GM23338 (cell line): Measurements from ENCODE around the gene PRDX3. TPM values are rescaled to one million over a fixed set of nuclear protein-coding genes. Genes with fewer than 3 reads are reported as not detected.

Experiments used
- ATAC-seq: fragments of 200-7000 bp; cut with Tn5 transposase; 3 replicates; pipeline ENCODE4 v1.9.1; 2020
- DNase-seq: peaks from one replicate; pipeline ENCODE4 v3.0.0-alpha.2; 2015; ENCODE audit warnings: low spot score
- H2AFZ ChIP-seq: fragments of 200-600 bp; sonication (generic); 2 replicates; pipeline ENCODE4 v1.8.0; 2016; ENCODE audit warnings: antibody characterized with exemption, mild to moderate bottlenecking, moderate library complexity
- H3F3A ChIP-seq: fragments of 200-600 bp; sonication (generic); replicated peaks from 2 replicates; pipeline ENCODE4 v1.8.0; 2017; ENCODE audit warnings: antibody characterized with exemption, mixed run types, low read depth
- H3K27ac ChIP-seq: fragments of 200-600 bp; sonication (generic); 2 replicates; pipeline ENCODE4 v1.6.1; 2016; ENCODE audit warnings: low read depth
- H3K27me3 ChIP-seq: fragments of 200-600 bp; sonication (generic); 2 replicates; pipeline ENCODE4 v1.8.0; 2016; ENCODE audit warnings: mild to moderate bottlenecking, mixed run types, moderate library complexity; ENCODE audit not compliant: insufficient read depth
- H3K36me3 ChIP-seq: fragments of 200-600 bp; sonication (generic); 2 replicates; pipeline ENCODE4 v1.8.0; 2016; ENCODE audit warnings: mild to moderate bottlenecking; ENCODE audit not compliant: insufficient read depth
- H3K4me1 ChIP-seq: fragments of 200-600 bp; sonication (generic); 2 replicates; pipeline ENCODE4 v1.8.0; 2016; ENCODE audit warnings: mild to moderate bottlenecking, moderate library complexity; ENCODE audit not compliant: insufficient read depth
- H3K4me2 ChIP-seq: fragments of 200-600 bp; sonication (generic); 2 replicates; pipeline ENCODE4 v1.7.1; 2017; ENCODE audit warnings: mixed run types
- H3K4me3 ChIP-seq: fragments of 200-600 bp; sonication (generic); 2 replicates; pipeline ENCODE4 v1.6.1; 2016; ENCODE audit warnings: mixed run types
- H3K79me2 ChIP-seq: fragments of 200-600 bp; sonication (generic); replicated peaks from 2 replicates; pipeline ENCODE4 v1.8.0; 2017; ENCODE audit warnings: mild to moderate bottlenecking; ENCODE audit not compliant: insufficient read depth
- H3K9me2 ChIP-seq: fragments of 200-600 bp; sonication (generic); 2 replicates; pipeline ENCODE4 v1.8.0; 2017; ENCODE audit not compliant: insufficient read depth
- H4K20me1 ChIP-seq: fragments of 200-600 bp; sonication (generic); replicated peaks from 2 replicates; pipeline ENCODE4 v1.8.0; 2017; ENCODE audit warnings: mild to moderate bottlenecking; ENCODE audit not compliant: insufficient read depth
- H3K27ac Mint-ChIP-seq: 2 replicates; pipeline ENCODE4 v1.8.0; 2020; ENCODE audit warnings: inconsistent platforms, mild to moderate bottlenecking, moderate library complexity, mixed read lengths
- H3K27me3 Mint-ChIP-seq: 3 replicates; pipeline ENCODE4 v1.8.0; 2022; ENCODE audit warnings: low read depth, mild to moderate bottlenecking, moderate library complexity, mixed read lengths, inconsistent platforms; ENCODE audit not compliant: insufficient read depth, poor library complexity
- H3K36me3 Mint-ChIP-seq: 3 replicates; pipeline ENCODE4 v1.8.0; 2021; ENCODE audit warnings: low read depth, mild to moderate bottlenecking, inconsistent platforms, moderate library complexity, mixed read lengths
- H3K4me1 Mint-ChIP-seq: 3 replicates; pipeline ENCODE4 v1.8.0; 2020; ENCODE audit warnings: mild to moderate bottlenecking, inconsistent platforms, mixed read lengths
- H3K4me3 Mint-ChIP-seq: 3 replicates; pipeline ENCODE4 v1.8.0; 2021; ENCODE audit warnings: moderate library complexity, mild to moderate bottlenecking, inconsistent platforms, mixed read lengths
- H3K9me3 Mint-ChIP-seq: 3 replicates; pipeline ENCODE4 v1.8.0; 2020; ENCODE audit warnings: moderate library complexity, mild to moderate bottlenecking, inconsistent platforms, mixed read lengths
- CREB1 ChIP-seq: fragments of 250-450 bp; sonication (Bioruptor Pico); IDR thresholded peaks from 2 replicates; pipeline ENCODE4 v1.5.0; 2020; ENCODE audit warnings: low read depth, mild to moderate bottlenecking, moderate library complexity
- EZH2phosphoT487 ChIP-seq: fragments of 200-600 bp; sonication (generic); IDR thresholded peaks from one replicate; pipeline ENCODE4 v1.8.1; 2018; ENCODE audit warnings: antibody characterized with exemption; ENCODE audit not compliant: unreplicated experiment
- JUNB ChIP-seq: IDR thresholded peaks from one replicate; pipeline ENCODE4 v1.6.1; 2016; ENCODE audit warnings: antibody characterized with exemption; ENCODE audit not compliant: unreplicated experiment
- NANOG ChIP-seq: IDR thresholded peaks from 2 replicates; pipeline ENCODE4 v1.6.1; 2016; ENCODE audit warnings: antibody characterized with exemption, borderline replicate concordance
- STAT1 ChIP-seq: IDR thresholded peaks from one replicate; pipeline ENCODE4 v1.6.1; 2016; ENCODE audit warnings: antibody characterized with exemption; ENCODE audit not compliant: unreplicated experiment
- ZNF331 ChIP-seq: fragments of 250-450 bp; sonication (Bioruptor Pico); IDR thresholded peaks from 2 replicates; pipeline ENCODE4 v1.5.0; 2020; ENCODE audit warnings: low read depth, mild to moderate bottlenecking, moderate library complexity
- polyA plus RNA-seq: library from polyadenylated mRNA; unstranded; fragments of >200 nt; fragmentation: Nextera tagmentation; extraction: Ambion mirVana; gene quantifications from 2 replicates; pipeline ENCODE4 v1.2.1, GENCODE V29; 2016
- total RNA-seq: library from RNA; depleted of rRNA; stranded (reverse); fragments of >200 nt; shearing (Covaris generic); gene quantifications from 2 replicates; pipeline ENCODE4 v1.2.3, GENCODE V29; 2014
- TF ChIP-seq, protein P1 (sequence below): IDR thresholded peaks from 2 replicates; pipeline ENCODE4 v1.6.1; 2016; ENCODE audit warnings: antibody characterized with exemption
- TF ChIP-seq, protein P2 (sequence below), 2 experiments: fragments of 200-600 bp in 1 of 2; sonication (generic) in 1 of 2; conservative IDR thresholded peaks; 2 replicates each; pipeline versions ENCODE4 v1.5.1 to v1.6.1; 2016 to 2017; ENCODE audit warnings: antibody characterized with exemption in 2 of 2, low read depth in 2 of 2, mild to moderate bottlenecking in 2 of 2, moderate library complexity in 1 of 2

Gene PRDX3
- total and polyA plus RNA-seq, 2 experiments from 2014 or later, result 275 to 285 TPM

DNA sequence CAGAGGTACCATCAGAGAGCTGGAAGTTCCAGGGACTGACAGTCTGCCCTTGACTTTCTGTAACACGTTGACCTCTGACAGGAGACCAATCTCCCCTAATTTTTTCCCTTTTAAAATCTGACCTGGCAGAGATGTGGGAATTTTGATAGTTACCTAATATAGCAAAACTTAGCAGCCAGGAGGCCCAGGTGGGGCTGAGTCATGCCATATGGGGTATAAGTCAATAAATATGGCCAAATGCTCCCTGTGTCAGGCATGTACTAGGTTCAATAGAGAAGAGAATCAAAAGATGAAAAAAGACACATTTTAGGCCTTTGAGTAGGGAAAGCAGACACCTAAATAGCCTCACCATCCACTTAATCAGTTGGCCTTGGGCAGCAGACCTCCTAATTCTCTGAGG is 22.6 kb upstream of the PRDX3 start:
- ATAC-seq (no peak), DNase-seq (no peak)
- Histone ChIP-seq H2AFZ (no peak overlapping the region), H3K27me3 (no peaks in the 10 kb centered on the region), H3K4me1 (peaks cover 10% of the 10 kb centered on the region), H3K79me2 (no peaks in the 10 kb centered on the region), H3K36me3 (no peaks in the 10 kb centered on the region), H3K4me3 (no peak overlapping the region), H3K9me2 (no peaks in the 10 kb centered on the region), H4K20me1 (no peaks in the 10 kb centered on the region), H3K27ac (no peak overlapping the region), H3F3A (0 out of 2 replicates have a peak, but pooled peaks cover 4% of the 10 kb centered on the region), H3K4me2 (no peak overlapping the region)
- Mint-ChIP-seq H3K4me1 (peaks cover 11% of the 10 kb centered on the region), H3K27me3 (peaks cover 10% of the 10 kb centered on the region), H3K36me3 (no peaks in the 10 kb centered on the region), H3K27ac (no peak overlapping the region), H3K4me3 (no peak overlapping the region), H3K9me3 (no peaks in the 10 kb centered on the region)
- TF ChIP-seq ZNF331 (no peak), EZH2phosphoT487 (no peak), CREB1 (CRISPR knock-in tag) (no peak), NANOG (no peak), STAT1 (no peak), JUNB (no peak)

DNA sequence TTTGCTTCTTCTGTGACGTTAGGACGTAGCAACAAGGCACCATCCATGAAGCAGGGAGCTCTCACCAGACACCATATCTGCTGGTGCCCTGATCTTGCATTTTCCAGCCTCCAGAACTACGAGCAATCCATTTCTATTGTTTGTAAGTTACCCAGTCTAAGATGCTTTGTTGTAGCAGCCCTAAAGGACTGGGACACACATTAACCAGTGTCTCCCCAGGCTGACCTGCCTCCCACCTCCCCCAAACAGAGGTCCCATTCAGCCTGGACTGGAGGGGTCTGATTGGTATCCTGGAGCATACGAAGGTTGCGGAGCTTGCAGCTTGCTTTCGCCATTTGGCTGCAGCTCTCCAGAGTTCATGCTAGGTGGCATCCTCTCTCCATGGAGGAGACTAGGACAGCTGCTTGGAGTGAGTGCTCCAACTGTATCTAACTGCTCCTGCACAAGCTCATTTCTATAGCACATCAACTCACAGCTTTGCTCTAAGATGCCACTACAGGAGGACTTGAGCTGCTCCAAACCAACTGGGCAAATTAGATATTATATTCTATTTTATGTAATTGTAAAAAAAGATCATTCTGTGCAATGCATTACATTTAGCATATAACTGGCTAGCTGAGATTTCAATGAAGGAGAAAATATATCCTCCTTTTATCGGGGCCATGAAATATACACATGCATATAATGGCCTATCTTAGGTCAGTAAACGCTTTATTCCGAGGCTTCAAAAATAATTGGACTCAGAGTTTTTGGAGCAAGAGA is 20.8 kb upstream of the PRDX3 start:
- Mint-ChIP-seq H3K4me1 (peaks cover 8% of the 10 kb centered on the region; the same call in 2 of the 3 replicates), H3K27me3 (peaks cover 10% of the 10 kb centered on the region), H3K9me3 (no peaks in the 10 kb centered on the region), H3K4me3 (no peak overlapping the region), H3K27ac (no peak overlapping the region), H3K36me3 (no peaks in the 10 kb centered on the region)
- no peak overlapping the region for H3K27ac ChIP-seq
- H3K4me3 ChIP-seq, result no peak overlapping the region
- DNase-seq (peak; percentile 81), ATAC-seq (peak; percentile 97)
- H4K20me1 ChIP-seq, result no peaks in the 10 kb centered on the region
- H3K4me2 ChIP-seq, result no peak overlapping the region
- H3K4me1 ChIP-seq, result peaks cover 7% of the 10 kb centered on the region
- H3K79me2 ChIP-seq, result no peaks in the 10 kb centered on the region
- no peaks in the 10 kb centered on the region for H3K27me3 ChIP-seq
- TF ChIP-seq, protein P1, sequence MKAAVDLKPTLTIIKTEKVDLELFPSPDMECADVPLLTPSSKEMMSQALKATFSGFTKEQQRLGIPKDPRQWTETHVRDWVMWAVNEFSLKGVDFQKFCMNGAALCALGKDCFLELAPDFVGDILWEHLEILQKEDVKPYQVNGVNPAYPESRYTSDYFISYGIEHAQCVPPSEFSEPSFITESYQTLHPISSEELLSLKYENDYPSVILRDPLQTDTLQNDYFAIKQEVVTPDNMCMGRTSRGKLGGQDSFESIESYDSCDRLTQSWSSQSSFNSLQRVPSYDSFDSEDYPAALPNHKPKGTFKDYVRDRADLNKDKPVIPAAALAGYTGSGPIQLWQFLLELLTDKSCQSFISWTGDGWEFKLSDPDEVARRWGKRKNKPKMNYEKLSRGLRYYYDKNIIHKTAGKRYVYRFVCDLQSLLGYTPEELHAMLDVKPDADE, result no peak
- TF ChIP-seq, protein P2, sequence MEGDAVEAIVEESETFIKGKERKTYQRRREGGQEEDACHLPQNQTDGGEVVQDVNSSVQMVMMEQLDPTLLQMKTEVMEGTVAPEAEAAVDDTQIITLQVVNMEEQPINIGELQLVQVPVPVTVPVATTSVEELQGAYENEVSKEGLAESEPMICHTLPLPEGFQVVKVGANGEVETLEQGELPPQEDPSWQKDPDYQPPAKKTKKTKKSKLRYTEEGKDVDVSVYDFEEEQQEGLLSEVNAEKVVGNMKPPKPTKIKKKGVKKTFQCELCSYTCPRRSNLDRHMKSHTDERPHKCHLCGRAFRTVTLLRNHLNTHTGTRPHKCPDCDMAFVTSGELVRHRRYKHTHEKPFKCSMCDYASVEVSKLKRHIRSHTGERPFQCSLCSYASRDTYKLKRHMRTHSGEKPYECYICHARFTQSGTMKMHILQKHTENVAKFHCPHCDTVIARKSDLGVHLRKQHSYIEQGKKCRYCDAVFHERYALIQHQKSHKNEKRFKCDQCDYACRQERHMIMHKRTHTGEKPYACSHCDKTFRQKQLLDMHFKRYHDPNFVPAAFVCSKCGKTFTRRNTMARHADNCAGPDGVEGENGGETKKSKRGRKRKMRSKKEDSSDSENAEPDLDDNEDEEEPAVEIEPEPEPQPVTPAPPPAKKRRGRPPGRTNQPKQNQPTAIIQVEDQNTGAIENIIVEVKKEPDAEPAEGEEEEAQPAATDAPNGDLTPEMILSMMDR (conservative IDR thresholded peaks at IDR 0.05; ENCODE audit: low read depth in 2 of 2), result peak; percentile 60 to 90
- TF ChIP-seq ZNF331, result no peak
- peak overlapping the region; percentile 94; the same call in 1 of the 2 replicates for H2AFZ ChIP-seq
- H3F3A ChIP-seq, result no peaks in the 10 kb centered on the region
- no peaks in the 10 kb centered on the region for H3K9me2 ChIP-seq
- H3K36me3 ChIP-seq, result no peaks in the 10 kb centered on the region
